Progenitor cell of endocrine pancreas (in vitro differentiated cells): Measurements from ENCODE around the gene CYP26A1. TPM values are rescaled to one million over a fixed set of nuclear protein-coding genes. Genes with fewer than 3 reads are reported as not detected.

Experiments
- DNase-seq: peaks from one replicate; pipeline ENCODE4 v3.0.0; 2021; ENCODE audit warnings: low spot score; ENCODE audit not compliant: unreplicated experiment
- H3K27ac Mint-ChIP-seq: 2 replicates; pipeline ENCODE4 v1.8.0; 2021; ENCODE audit warnings: mild to moderate bottlenecking, moderate library complexity, mixed read lengths
- H3K27me3 Mint-ChIP-seq: 2 replicates; pipeline ENCODE4 v1.8.0; 2021; ENCODE audit warnings: mixed read lengths
- H3K36me3 Mint-ChIP-seq: 2 replicates; pipeline ENCODE4 v1.8.0; 2022; ENCODE audit warnings: mixed read lengths; ENCODE audit not compliant: insufficient read depth
- H3K4me1 Mint-ChIP-seq: 2 replicates; pipeline ENCODE4 v1.8.0; 2021; ENCODE audit warnings: low read depth, mixed read lengths
- H3K4me3 Mint-ChIP-seq: 2 replicates; pipeline ENCODE4 v1.8.0; 2021; ENCODE audit warnings: low read depth, mild to moderate bottlenecking, moderate library complexity, mixed read lengths
- H3K9me3 Mint-ChIP-seq: 2 replicates; pipeline ENCODE4 v1.8.0; 2021; ENCODE audit warnings: low read depth, mixed read lengths
- long read RNA-seq: library from polyadenylated mRNA; unstranded; transcript quantifications from one replicate; pipeline ENCODE4 v2.0.0, GENCODE V29; 2020
- total RNA-seq: library from RNA; stranded (reverse); gene quantifications from 2 replicates; pipeline ENCODE4 v1.2.1, GENCODE V29; 2021
- TF ChIP-seq, protein P1 (sequence below): fragments of 200-600 bp; sonication (generic); IDR thresholded peaks from one replicate; pipeline ENCODE4 v1.5.0; 2021; ENCODE audit warnings: antibody characterized with exemption, mild to moderate bottlenecking; ENCODE audit not compliant: unreplicated experiment

Gene CYP26A1
- total RNA-seq, result 1.8 and 3.4 TPM in 2 replicates
- long read RNA-seq, transcript CYP26A1-201 (7 exons, 2,125 nt), result major isoform, 5 of 7 reads
- long read RNA-seq, partial matches to known transcripts, result 0 of 7 reads
- long read RNA-seq, other reads (novel, unspliced or antisense), result 1 of 7 reads

GRCh38 chr10:93073539-93074146 is at the start of gene CYP26A1:
CYP26A1 (plus strand) TSS chr10:93073893; CDS start chr10:93073935, 42 bp downstream.
- TF ChIP-seq, protein P1, sequence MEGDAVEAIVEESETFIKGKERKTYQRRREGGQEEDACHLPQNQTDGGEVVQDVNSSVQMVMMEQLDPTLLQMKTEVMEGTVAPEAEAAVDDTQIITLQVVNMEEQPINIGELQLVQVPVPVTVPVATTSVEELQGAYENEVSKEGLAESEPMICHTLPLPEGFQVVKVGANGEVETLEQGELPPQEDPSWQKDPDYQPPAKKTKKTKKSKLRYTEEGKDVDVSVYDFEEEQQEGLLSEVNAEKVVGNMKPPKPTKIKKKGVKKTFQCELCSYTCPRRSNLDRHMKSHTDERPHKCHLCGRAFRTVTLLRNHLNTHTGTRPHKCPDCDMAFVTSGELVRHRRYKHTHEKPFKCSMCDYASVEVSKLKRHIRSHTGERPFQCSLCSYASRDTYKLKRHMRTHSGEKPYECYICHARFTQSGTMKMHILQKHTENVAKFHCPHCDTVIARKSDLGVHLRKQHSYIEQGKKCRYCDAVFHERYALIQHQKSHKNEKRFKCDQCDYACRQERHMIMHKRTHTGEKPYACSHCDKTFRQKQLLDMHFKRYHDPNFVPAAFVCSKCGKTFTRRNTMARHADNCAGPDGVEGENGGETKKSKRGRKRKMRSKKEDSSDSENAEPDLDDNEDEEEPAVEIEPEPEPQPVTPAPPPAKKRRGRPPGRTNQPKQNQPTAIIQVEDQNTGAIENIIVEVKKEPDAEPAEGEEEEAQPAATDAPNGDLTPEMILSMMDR, result no peak
- Mint-ChIP-seq H3K27ac (no peak within 1 kb of the TSS), H3K9me3 (no peaks in the 10 kb centered on the region), H3K36me3 (no peaks in the 10 kb centered on the region), H3K27me3 (peaks cover 65% of the 10 kb centered on the region), H3K4me3 (peak within 1 kb of the TSS; percentile 79), H3K4me1 (peaks cover 26% of the 10 kb centered on the region)
- no peak for DNase-seq

GRCh38 chr10:93026072-93026471 is 47.6 kb upstream of the CYP26A1 start:
- Mint-ChIP-seq H3K4me1 (peaks cover 14% of the 10 kb centered on the region), H3K27me3 (no peaks in the 10 kb centered on the region), H3K4me3 (no peak overlapping the region), H3K36me3 (peaks cover 16% of the 10 kb centered on the region), H3K27ac (no peak overlapping the region), H3K9me3 (peaks cover 12% of the 10 kb centered on the region)
- TF ChIP-seq, protein P1, result no peak
- no peak for DNase-seq

- Mint-ChIP-seq H3K4me1 (peaks cover 20% of the 10 kb centered on the region), H3K27me3 (no peaks in the 10 kb centered on the region), H3K4me3 (no peak overlapping the region), H3K36me3 (peaks cover 16% of the 10 kb centered on the region), H3K9me3 (peaks cover 12% of the 10 kb centered on the region), H3K27ac (no peak overlapping the region)
- TF ChIP-seq, protein P1, result no peak
- DNase-seq, result no peak
Measured at GRCh38 chr10:93027508-93027907, 46.2 kb upstream of the CYP26A1 start.

GRCh38 chr10:93028883-93029282 is 44.8 kb upstream of the CYP26A1 start:
- no peak overlapping the region for H3K27ac Mint-ChIP-seq

GRCh38 chr10:93030409-93030808 is 43.3 kb upstream of the CYP26A1 start:
- DNase-seq, result no peak

More at GRCh38 chr10:93028883-93029282, 44.8 kb upstream of the CYP26A1 start:
- Mint-ChIP-seq H3K36me3 (peaks cover 16% of the 10 kb centered on the region), H3K27me3 (no peaks in the 10 kb centered on the region), H3K4me1 (peaks cover 29% of the 10 kb centered on the region), H3K4me3 (no peak overlapping the region), H3K9me3 (peaks cover 12% of the 10 kb centered on the region)
- no peak for DNase-seq
- TF ChIP-seq, protein P1, result no peak

More at GRCh38 chr10:93030409-93030808, 43.3 kb upstream of the CYP26A1 start:
- H3K27ac Mint-ChIP-seq, result no peak overlapping the region
- peaks cover 16% of the 10 kb centered on the region for H3K36me3 Mint-ChIP-seq
- peaks cover 35% of the 10 kb centered on the region for H3K4me1 Mint-ChIP-seq
- TF ChIP-seq, protein P1, result no peak
- H3K27me3 Mint-ChIP-seq, result no peaks in the 10 kb centered on the region
- no peak overlapping the region for H3K4me3 Mint-ChIP-seq
- H3K9me3 Mint-ChIP-seq, result peaks cover 12% of the 10 kb centered on the region
